Endothelial cell of umbilical vein (primary cell): ENCODE measurements around the gene MED12L. TPM values are rescaled to one million over a fixed set of nuclear protein-coding genes. Genes with fewer than 3 reads are reported as not detected.

Experiments used
- BruUV-seq: library from RNA; stranded (reverse); fragments of 400-500 nt; replicated peaks from 2 replicates; lab custom pipeline; 2021; lab: Mats Ljungman, UMichigan
- CTCF ChIA-PET: fragments of 300-600, 350-600 bp; sonication (Branson Sonifier 250); formaldehyde crosslinking; loops from one replicate; lab custom pipeline; 2021; ENCODE audit warnings: antibody characterized with exemption, inconsistent platforms; lab: Charles Lee
- POLR2A ChIA-PET: fragments of 300-600, 350-600 bp; sonication (Branson Sonifier 250); formaldehyde crosslinking; loops from one replicate; lab custom pipeline; 2021; ENCODE audit warnings: antibody characterized with exemption, inconsistent platforms; lab: Charles Lee
- DNase-seq: peaks from one replicate; pipeline ENCODE4 v3.0.0-alpha.2; 2011; ENCODE audit warnings: low read depth, low spot score
- FAIRE-seq: peaks from 2 replicates; lab custom pipeline; 2011; peaks lifted over from hg19 to GRCh38; lab: Jason Lieb, UNC
- H2AFZ ChIP-seq: 2 replicates; pipeline ENCODE4 v1.6.0; 2012; ENCODE audit warnings: low read depth, low read length, control low read depth, inconsistent platforms
- H3K27ac ChIP-seq: 2 replicates; pipeline ENCODE4 v1.5.1; 2011; ENCODE audit warnings: low read depth, mild to moderate bottlenecking, control low read depth, low read length, moderate library complexity; ENCODE audit not compliant: insufficient read depth
- H3K27me3 ChIP-seq, 2 experiments: 2 replicates each; pipeline versions ENCODE4 v1.6.0 to v1.6.1; 2011; ENCODE audit warnings: low read length in 2 of 2, mixed read lengths in 1 of 2; ENCODE audit not compliant: control insufficient read depth in 2 of 2, insufficient read depth in 2 of 2
- H3K36me3 ChIP-seq, 2 experiments: 2 replicates in 1 of 2; 3 replicates in 1 of 2; pipeline ENCODE4 v1.5.1; 2011; ENCODE audit warnings: low read length in 2 of 2, mild to moderate bottlenecking in 1 of 2, moderate library complexity in 1 of 2; ENCODE audit not compliant: control insufficient read depth in 2 of 2, insufficient read depth in 2 of 2; ENCODE audit errors: extremely low read depth in 1 of 2
- H3K4me1 ChIP-seq: 3 replicates; pipeline ENCODE4 v1.5.1; 2011; ENCODE audit warnings: mild to moderate bottlenecking, low read length; ENCODE audit not compliant: control insufficient read depth, insufficient read depth; ENCODE audit errors: extremely low read depth
- H3K4me2 ChIP-seq: 2 replicates; pipeline ENCODE4 v1.6.1; 2011; ENCODE audit warnings: low read length, control low read depth, mixed read lengths; ENCODE audit not compliant: insufficient read depth
- H3K4me3 ChIP-seq, 3 experiments: fragments of 200-600 bp in 1 of 3; sonication (generic), shearing (Covaris generic) in 1 of 3; replicated peaks in 1 of 3; 2 replicates each; pipeline ENCODE4 v1.5.1; 2011 to 2016; ENCODE audit warnings: control low read depth in 3 of 3, low read length in 3 of 3, mild to moderate bottlenecking in 2 of 3, inconsistent platforms in 1 of 3, low read depth in 1 of 3, moderate library complexity in 1 of 3; ENCODE audit not compliant: insufficient read depth in 1 of 3
- H3K79me2 ChIP-seq: 2 replicates; pipeline ENCODE4 v1.6.0; 2012; ENCODE audit warnings: low read length, inconsistent platforms; ENCODE audit not compliant: control insufficient read depth, insufficient read depth
- H3K9ac ChIP-seq: replicated peaks from 2 replicates; pipeline ENCODE3; 2011; ENCODE audit warnings: low read length, control low read depth; ENCODE audit not compliant: insufficient read depth; ENCODE audit errors: extremely low read depth
- H3K9me1 ChIP-seq: replicated peaks from 3 replicates; pipeline ENCODE4 v1.6.0; 2011; ENCODE audit warnings: mild to moderate bottlenecking, low read length; ENCODE audit not compliant: control insufficient read depth, insufficient read depth; ENCODE audit errors: extremely low read depth
- H3K9me3 ChIP-seq: replicated peaks from 2 replicates; pipeline ENCODE4 v1.5.1; 2012; ENCODE audit warnings: low read length, inconsistent platforms; ENCODE audit not compliant: control insufficient read depth, insufficient read depth
- H4K20me1 ChIP-seq: replicated peaks from 2 replicates; pipeline ENCODE3; 2011; ENCODE audit warnings: mild to moderate bottlenecking, low read length; ENCODE audit not compliant: control insufficient read depth, insufficient read depth; ENCODE audit errors: extremely low read depth
- CTCF ChIP-seq, 2 donors: IDR thresholded peaks; 1 replicate in 1 of 2; 2 replicates in 1 of 2; pipeline ENCODE4 v1.5.1; 2011; ENCODE audit warnings: low read length in 2 of 2, mild to moderate bottlenecking in 2 of 2, moderate library complexity in 2 of 2, control low read depth in 1 of 2, inconsistent platforms in 1 of 2, low read depth in 1 of 2; ENCODE audit not compliant: insufficient read depth in 1 of 2; ENCODE audit errors: extremely low read depth in 1 of 2
- EZH2 ChIP-seq: IDR thresholded peaks from 2 replicates; pipeline ENCODE4 v1.6.1; 2012; ENCODE audit warnings: borderline replicate concordance, low read depth, mild to moderate bottlenecking, moderate library complexity, low read length, inconsistent platforms; ENCODE audit not compliant: severe bottlenecking
- FOS ChIP-seq: IDR thresholded peaks from 2 replicates; pipeline ENCODE4 v1.6.1; 2011; ENCODE audit warnings: mild to moderate bottlenecking, low read length, moderate library complexity, borderline replicate concordance; ENCODE audit not compliant: insufficient read depth
- GATA2 ChIP-seq: IDR thresholded peaks from 2 replicates; pipeline ENCODE4 v1.7.0; 2011; ENCODE audit warnings: low read depth, mild to moderate bottlenecking, moderate library complexity, mixed read lengths, low read length; ENCODE audit not compliant: insufficient read length, insufficient read depth
- JUN ChIP-seq: IDR thresholded peaks from 2 replicates; pipeline ENCODE4 v1.6.1; 2011; ENCODE audit warnings: borderline replicate concordance, low read depth; ENCODE audit not compliant: insufficient read length, insufficient read depth
- MYC ChIP-seq: IDR thresholded peaks from one replicate; pipeline ENCODE4 v1.6.1; 2011; ENCODE audit warnings: mild to moderate bottlenecking, low read depth, low read length
- POLR2A ChIP-seq: IDR thresholded peaks from 2 replicates; pipeline ENCODE4 v1.6.1; 2012; ENCODE audit warnings: low read depth, mild to moderate bottlenecking, control low read depth, low read length
- POLR2AphosphoS5 ChIP-seq: IDR thresholded peaks from 2 replicates; pipeline ENCODE4 v1.6.1; 2012; ENCODE audit warnings: low read depth, mild to moderate bottlenecking, control low read depth, low read length, moderate library complexity; ENCODE audit not compliant: insufficient read depth
- dilution Hi-C: fragments of 300-500 bp; cut with MboI; formaldehyde crosslinking; loops from one replicate; pipeline ENCODE4 v1.15.0; 2019; ENCODE audit warnings: low sequenced_read_pairs; ENCODE audit not compliant: extremely low pct_ligation_motif_present
- intact Hi-C: fragments of 100-400 bp; cut with micrococcal nuclease; formaldehyde crosslinking; loops from one replicate; pipeline ENCODE4 v1.10.0; 2022
- polyA plus RNA-seq, 4 experiments: library from polyadenylated mRNA; depleted of rRNA in 3 of 4; stranded (reverse) in 3 of 4; unstranded in 1 of 4; fragments of >200 nt; gene quantifications; 2 replicates each; pipeline versions ENCODE4 v1.2.1 to v1.2.3, GENCODE V29; 2011 to 2012; ENCODE audit warnings: missing spikeins in 1 of 4
- total RNA-seq: library from RNA; stranded (reverse); gene quantifications from 2 replicates; pipeline ENCODE4 v1.2.3, GENCODE V29; 2021
- TF ChIP-seq, protein P1 (sequence below): IDR thresholded peaks from 2 replicates; pipeline ENCODE4 v1.6.1; 2011; ENCODE audit not compliant: insufficient read depth, insufficient read length

MED12L gene
- total and polyA plus RNA-seq, 2 donors (not counting 3 experiments of a cell fraction or from before 2014, with no cell fraction given): 0.03 to 0.27 TPM

DNA sequence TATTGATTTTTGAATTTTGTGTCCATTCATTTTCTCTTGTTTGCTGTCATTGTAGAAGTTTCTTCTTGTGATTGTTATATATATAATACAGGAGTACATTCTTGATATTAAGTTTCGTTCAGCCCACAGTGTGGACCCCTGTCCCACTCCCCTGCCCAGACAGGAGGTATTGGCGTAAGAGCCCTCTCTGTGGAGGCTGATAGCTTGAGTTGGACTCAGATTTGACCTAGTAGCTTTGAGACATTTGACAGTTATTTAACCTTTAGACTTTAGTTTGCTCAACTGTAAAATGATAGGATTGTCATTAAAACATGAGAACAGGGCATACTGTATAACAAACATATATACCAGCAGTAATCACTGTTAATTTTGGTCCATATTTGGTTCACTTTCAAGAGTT is 90.5 kb downstream of the MED12L start:
- Histone ChIP-seq H3K9me1 (no peaks in the 10 kb centered on the region), H3K79me2 (no peaks in the 10 kb centered on the region), H3K27me3 (peaks cover 3 to 4% of the 10 kb centered on the region in 2 experiments), H3K9ac (no peak overlapping the region), H3K36me3 (no peaks in the 10 kb centered on the region), H3K4me2 (no peak overlapping the region), H3K9me3 (no peaks in the 10 kb centered on the region), H4K20me1 (no peaks in the 10 kb centered on the region), H3K27ac (no peak overlapping the region), H3K4me1 (no peaks in the 10 kb centered on the region), H3K4me3 (no peak overlapping the region), H2AFZ (no peak overlapping the region)
- intact Hi-C loops (no loop called here), dilution Hi-C loops (no loop called here)
- BruUV-seq: no TSS peak
- DNase-seq (no peak), FAIRE-seq (no peak)
- CTCF ChIA-PET: no interaction called here
- TF ChIP-seq CTCF (IDR thresholded peaks at IDR 0.05; ENCODE audit: extremely low read depth in 1 of 2, insufficient read depth in 1 of 2, low read depth in 1 of 2, low read length in 2 of 2): no peak
- no peak for TF ChIP-seq MYC
- TF ChIP-seq GATA2: no peak
- POLR2A ChIA-PET: no interaction called here

DNA sequence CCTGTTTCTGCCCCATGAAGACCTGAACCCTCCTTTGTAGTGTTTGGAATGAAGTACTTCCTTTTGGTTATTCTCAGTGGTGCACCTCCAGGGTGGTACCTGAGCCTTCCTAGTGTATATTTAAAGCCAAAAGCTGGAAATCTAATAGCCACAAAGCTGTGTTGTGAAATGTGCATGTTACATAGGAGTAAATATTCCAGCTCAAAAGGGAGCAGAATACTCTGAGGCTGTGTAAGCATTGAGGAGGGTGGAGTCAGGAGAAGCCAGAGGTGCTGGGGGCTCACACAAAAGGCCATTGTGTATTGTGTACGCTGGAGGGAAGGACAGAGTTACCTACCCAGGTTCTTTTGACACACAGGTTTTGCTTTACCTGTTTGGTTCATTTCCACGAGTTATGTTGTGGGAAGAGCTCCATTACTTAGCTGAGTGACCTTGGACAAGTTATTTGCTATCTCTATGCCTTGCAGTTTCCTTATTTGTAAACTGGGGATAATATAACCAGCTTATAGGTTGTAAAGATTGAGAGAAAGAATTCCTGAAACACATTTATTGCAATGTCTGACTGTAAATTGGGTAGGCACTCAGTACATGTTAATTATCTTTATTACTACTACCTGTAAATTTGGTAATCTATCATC is 92.9 kb downstream of the MED12L start:
- dilution Hi-C loops: no loop called here
- Histone ChIP-seq H3K36me3 (no peaks in the 10 kb centered on the region), H3K4me2 (no peak overlapping the region), H3K27me3 (peaks cover 3 to 4% of the 10 kb centered on the region in 2 experiments), H3K9me1 (no peaks in the 10 kb centered on the region), H2AFZ (no peak overlapping the region), H3K4me3 (no peak overlapping the region), H3K4me1 (no peaks in the 10 kb centered on the region), H3K27ac (no peak overlapping the region), H3K9ac (no peak overlapping the region), H3K79me2 (no peaks in the 10 kb centered on the region), H4K20me1 (no peaks in the 10 kb centered on the region), H3K9me3 (no peaks in the 10 kb centered on the region)
- intact Hi-C loops: no loop called here
- TF ChIP-seq POLR2A (no peak), EZH2 (no peak), MYC (no peak), CTCF (IDR thresholded peaks at IDR 0.05; ENCODE audit: extremely low read depth in 1 of 2, insufficient read depth in 1 of 2, low read depth in 1 of 2, low read length in 2 of 2) (no peak), FOS (no peak), POLR2AphosphoS5 (no peak), JUN (no peak)
- TF ChIP-seq, protein P1, sequence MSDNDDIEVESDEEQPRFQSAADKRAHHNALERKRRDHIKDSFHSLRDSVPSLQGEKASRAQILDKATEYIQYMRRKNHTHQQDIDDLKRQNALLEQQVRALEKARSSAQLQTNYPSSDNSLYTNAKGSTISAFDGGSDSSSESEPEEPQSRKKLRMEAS: no peak
- no TSS peak for BruUV-seq
- FAIRE-seq (no peak), DNase-seq (no peak)
- ChIA-PET POLR2A (no interaction called here), CTCF (interaction anchor here (0.9 to 2.2 kb wide), 2 partner anchors 10 to 11 kb away, joined by 4 to 6 read pairs; no protein-coding TSS in a partner anchor)
